HEK293 (cell line): ENCODE measurements around the gene VPS54.

Experiments
- YY1 ChIP-seq: fragments of 450-650 bp; formaldehyde crosslinking; IDR thresholded peaks from 2 replicates; pipeline ENCODE4 v1.5.1; 2018; ENCODE audit warnings: missing biosample characterization, missing genetic modification characterization
- ZBTB21 ChIP-seq: fragments of 450-650 bp; formaldehyde crosslinking; IDR thresholded peaks from 2 replicates; pipeline ENCODE4 v1.5.1; 2017; ENCODE audit warnings: missing biosample characterization, missing genetic modification characterization
- ZBTB7A ChIP-seq: fragments of 450-650 bp; formaldehyde crosslinking; IDR thresholded peaks from 2 replicates; pipeline ENCODE4 v1.5.1; 2016; ENCODE audit warnings: low read depth, missing biosample characterization, missing genetic modification characterization
- ZNF10 ChIP-seq: fragments of 450-650 bp; formaldehyde crosslinking; IDR thresholded peaks from 2 replicates; pipeline ENCODE4 v1.5.1; 2017; ENCODE audit warnings: missing biosample characterization, missing genetic modification characterization
- ZNF121 ChIP-seq: fragments of 450-650 bp; formaldehyde crosslinking; IDR thresholded peaks from 2 replicates; pipeline ENCODE4 v1.5.1; 2016; ENCODE audit warnings: missing biosample characterization, missing genetic modification characterization
- ZNF37A ChIP-seq: fragments of 450-650 bp; IDR thresholded peaks from 2 replicates; pipeline ENCODE4 v1.5.1; 2018; ENCODE audit warnings: missing biosample characterization, missing genetic modification characterization
- ZNF426 ChIP-seq: fragments of 450-650 bp; formaldehyde crosslinking; IDR thresholded peaks from 2 replicates; pipeline ENCODE4 v1.5.1; 2017; ENCODE audit warnings: missing biosample characterization, missing genetic modification characterization, mild to moderate bottlenecking, inconsistent platforms, moderate library complexity
- ZNF600 ChIP-seq: fragments of 450-650 bp; formaldehyde crosslinking; IDR thresholded peaks from 2 replicates; pipeline ENCODE4 v1.5.1; 2016; ENCODE audit warnings: missing biosample characterization, missing genetic modification characterization
- ZSCAN23 ChIP-seq: fragments of 450-650 bp; formaldehyde crosslinking; IDR thresholded peaks from 2 replicates; pipeline ENCODE4 v1.5.1; 2016; ENCODE audit warnings: missing biosample characterization, missing genetic modification characterization
- TF ChIP-seq, protein P1 (sequence below): fragments of 450-650 bp; formaldehyde crosslinking; IDR thresholded peaks from 2 replicates; pipeline ENCODE4 v1.5.1; 2016; ENCODE audit warnings: missing biosample characterization, missing genetic modification characterization
- TF ChIP-seq, protein P2 (sequence below): fragments of 450-650 bp; formaldehyde crosslinking; IDR thresholded peaks from 2 replicates; pipeline ENCODE4 v1.5.1; 2016; ENCODE audit warnings: missing biosample characterization, missing genetic modification characterization
- TF ChIP-seq, protein P3 (sequence below): fragments of 450-650 bp; formaldehyde crosslinking; conservative IDR thresholded peaks from 2 replicates; pipeline ENCODE4 v1.5.1; 2016; ENCODE audit warnings: low read depth, missing biosample characterization, missing genetic modification characterization
- TF ChIP-seq, protein P4 (sequence below): fragments of 450-650 bp; formaldehyde crosslinking; IDR thresholded peaks from 2 replicates; pipeline ENCODE4 v1.5.1; 2016; ENCODE audit warnings: missing biosample characterization, missing genetic modification characterization, low read depth

DNA sequence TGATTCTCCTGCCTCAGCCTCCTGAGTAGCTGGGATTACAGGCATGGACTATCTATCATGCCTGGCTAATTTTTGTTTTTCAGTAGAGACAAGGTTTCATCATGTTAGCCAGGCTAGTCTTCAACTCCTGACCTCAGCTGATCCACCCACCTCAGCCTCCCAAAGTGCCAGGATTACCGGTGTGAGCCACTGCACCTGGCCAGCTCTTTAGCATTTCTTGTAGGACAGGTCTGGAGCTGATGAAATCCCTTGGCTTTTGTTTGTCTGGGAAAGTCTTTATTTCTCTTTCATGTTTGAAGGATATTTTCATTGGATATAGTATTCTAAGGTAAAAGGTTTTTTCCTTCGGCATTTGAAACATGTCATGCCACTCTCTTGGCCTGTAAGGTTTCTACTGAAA, 20.2 kb downstream of the VPS54 start:
- TF ChIP-seq, protein P1, sequence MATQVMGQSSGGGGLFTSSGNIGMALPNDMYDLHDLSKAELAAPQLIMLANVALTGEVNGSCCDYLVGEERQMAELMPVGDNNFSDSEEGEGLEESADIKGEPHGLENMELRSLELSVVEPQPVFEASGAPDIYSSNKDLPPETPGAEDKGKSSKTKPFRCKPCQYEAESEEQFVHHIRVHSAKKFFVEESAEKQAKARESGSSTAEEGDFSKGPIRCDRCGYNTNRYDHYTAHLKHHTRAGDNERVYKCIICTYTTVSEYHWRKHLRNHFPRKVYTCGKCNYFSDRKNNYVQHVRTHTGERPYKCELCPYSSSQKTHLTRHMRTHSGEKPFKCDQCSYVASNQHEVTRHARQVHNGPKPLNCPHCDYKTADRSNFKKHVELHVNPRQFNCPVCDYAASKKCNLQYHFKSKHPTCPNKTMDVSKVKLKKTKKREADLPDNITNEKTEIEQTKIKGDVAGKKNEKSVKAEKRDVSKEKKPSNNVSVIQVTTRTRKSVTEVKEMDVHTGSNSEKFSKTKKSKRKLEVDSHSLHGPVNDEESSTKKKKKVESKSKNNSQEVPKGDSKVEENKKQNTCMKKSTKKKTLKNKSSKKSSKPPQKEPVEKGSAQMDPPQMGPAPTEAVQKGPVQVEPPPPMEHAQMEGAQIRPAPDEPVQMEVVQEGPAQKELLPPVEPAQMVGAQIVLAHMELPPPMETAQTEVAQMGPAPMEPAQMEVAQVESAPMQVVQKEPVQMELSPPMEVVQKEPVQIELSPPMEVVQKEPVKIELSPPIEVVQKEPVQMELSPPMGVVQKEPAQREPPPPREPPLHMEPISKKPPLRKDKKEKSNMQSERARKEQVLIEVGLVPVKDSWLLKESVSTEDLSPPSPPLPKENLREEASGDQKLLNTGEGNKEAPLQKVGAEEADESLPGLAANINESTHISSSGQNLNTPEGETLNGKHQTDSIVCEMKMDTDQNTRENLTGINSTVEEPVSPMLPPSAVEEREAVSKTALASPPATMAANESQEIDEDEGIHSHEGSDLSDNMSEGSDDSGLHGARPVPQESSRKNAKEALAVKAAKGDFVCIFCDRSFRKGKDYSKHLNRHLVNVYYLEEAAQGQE (tag by site-specific recombination), result no peak
- no peak for TF ChIP-seq ZNF10 (tag by site-specific recombination)
- no peak for TF ChIP-seq YY1 (tag by site-specific recombination)
- TF ChIP-seq, protein P2, sequence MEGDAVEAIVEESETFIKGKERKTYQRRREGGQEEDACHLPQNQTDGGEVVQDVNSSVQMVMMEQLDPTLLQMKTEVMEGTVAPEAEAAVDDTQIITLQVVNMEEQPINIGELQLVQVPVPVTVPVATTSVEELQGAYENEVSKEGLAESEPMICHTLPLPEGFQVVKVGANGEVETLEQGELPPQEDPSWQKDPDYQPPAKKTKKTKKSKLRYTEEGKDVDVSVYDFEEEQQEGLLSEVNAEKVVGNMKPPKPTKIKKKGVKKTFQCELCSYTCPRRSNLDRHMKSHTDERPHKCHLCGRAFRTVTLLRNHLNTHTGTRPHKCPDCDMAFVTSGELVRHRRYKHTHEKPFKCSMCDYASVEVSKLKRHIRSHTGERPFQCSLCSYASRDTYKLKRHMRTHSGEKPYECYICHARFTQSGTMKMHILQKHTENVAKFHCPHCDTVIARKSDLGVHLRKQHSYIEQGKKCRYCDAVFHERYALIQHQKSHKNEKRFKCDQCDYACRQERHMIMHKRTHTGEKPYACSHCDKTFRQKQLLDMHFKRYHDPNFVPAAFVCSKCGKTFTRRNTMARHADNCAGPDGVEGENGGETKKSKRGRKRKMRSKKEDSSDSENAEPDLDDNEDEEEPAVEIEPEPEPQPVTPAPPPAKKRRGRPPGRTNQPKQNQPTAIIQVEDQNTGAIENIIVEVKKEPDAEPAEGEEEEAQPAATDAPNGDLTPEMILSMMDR (tag by site-specific recombination), result no peak
- no peak for TF ChIP-seq ZNF121 (tag by site-specific recombination)
- TF ChIP-seq, protein P3, sequence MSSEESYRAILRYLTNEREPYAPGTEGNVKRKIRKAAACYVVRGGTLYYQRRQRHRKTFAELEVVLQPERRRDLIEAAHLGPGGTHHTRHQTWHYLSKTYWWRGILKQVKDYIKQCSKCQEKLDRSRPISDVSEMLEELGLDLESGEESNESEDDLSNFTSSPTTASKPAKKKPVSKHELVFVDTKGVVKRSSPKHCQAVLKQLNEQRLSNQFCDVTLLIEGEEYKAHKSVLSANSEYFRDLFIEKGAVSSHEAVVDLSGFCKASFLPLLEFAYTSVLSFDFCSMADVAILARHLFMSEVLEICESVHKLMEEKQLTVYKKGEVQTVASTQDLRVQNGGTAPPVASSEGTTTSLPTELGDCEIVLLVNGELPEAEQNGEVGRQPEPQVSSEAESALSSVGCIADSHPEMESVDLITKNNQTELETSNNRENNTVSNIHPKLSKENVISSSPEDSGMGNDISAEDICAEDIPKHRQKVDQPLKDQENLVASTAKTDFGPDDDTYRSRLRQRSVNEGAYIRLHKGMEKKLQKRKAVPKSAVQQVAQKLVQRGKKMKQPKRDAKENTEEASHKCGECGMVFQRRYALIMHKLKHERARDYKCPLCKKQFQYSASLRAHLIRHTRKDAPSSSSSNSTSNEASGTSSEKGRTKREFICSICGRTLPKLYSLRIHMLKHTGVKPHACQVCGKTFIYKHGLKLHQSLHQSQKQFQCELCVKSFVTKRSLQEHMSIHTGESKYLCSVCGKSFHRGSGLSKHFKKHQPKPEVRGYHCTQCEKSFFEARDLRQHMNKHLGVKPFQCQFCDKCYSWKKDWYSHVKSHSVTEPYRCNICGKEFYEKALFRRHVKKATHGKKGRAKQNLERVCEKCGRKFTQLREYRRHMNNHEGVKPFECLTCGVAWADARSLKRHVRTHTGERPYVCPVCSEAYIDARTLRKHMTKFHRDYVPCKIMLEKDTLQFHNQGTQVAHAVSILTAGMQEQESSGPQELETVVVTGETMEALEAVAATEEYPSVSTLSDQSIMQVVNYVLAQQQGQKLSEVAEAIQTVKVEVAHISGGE (tag by site-specific recombination), result no peak
- TF ChIP-seq ZSCAN23 (tag by site-specific recombination), result no peak
- TF ChIP-seq ZBTB21 (tag by site-specific recombination), result no peak
- TF ChIP-seq ZNF426, result no peak
- TF ChIP-seq ZBTB7A, result no peak
- TF ChIP-seq ZNF37A, result no peak
- TF ChIP-seq, protein P4, sequence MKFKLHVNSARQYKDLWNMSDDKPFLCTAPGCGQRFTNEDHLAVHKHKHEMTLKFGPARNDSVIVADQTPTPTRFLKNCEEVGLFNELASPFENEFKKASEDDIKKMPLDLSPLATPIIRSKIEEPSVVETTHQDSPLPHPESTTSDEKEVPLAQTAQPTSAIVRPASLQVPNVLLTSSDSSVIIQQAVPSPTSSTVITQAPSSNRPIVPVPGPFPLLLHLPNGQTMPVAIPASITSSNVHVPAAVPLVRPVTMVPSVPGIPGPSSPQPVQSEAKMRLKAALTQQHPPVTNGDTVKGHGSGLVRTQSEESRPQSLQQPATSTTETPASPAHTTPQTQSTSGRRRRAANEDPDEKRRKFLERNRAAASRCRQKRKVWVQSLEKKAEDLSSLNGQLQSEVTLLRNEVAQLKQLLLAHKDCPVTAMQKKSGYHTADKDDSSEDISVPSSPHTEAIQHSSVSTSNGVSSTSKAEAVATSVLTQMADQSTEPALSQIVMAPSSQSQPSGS (tag by site-specific recombination), result no peak
- TF ChIP-seq ZNF600 (tag by site-specific recombination), result no peak
